ENCODE data around the gene CYB561A3. TPM values are rescaled to one million over a fixed set of nuclear protein-coding genes. Genes with fewer than 3 reads are reported as not detected.

The CYB561A3 gene
- total RNA-seq, 1 donor = 62.5 TPM

- H3K4me3 ChIP-seq (ENCODE audit: low read depth, low read length) = no peak overlapping the region
- DNase-seq (ENCODE audit: low read depth) = no peak
- TF ChIP-seq, protein P1, sequence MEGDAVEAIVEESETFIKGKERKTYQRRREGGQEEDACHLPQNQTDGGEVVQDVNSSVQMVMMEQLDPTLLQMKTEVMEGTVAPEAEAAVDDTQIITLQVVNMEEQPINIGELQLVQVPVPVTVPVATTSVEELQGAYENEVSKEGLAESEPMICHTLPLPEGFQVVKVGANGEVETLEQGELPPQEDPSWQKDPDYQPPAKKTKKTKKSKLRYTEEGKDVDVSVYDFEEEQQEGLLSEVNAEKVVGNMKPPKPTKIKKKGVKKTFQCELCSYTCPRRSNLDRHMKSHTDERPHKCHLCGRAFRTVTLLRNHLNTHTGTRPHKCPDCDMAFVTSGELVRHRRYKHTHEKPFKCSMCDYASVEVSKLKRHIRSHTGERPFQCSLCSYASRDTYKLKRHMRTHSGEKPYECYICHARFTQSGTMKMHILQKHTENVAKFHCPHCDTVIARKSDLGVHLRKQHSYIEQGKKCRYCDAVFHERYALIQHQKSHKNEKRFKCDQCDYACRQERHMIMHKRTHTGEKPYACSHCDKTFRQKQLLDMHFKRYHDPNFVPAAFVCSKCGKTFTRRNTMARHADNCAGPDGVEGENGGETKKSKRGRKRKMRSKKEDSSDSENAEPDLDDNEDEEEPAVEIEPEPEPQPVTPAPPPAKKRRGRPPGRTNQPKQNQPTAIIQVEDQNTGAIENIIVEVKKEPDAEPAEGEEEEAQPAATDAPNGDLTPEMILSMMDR (IDR thresholded peaks at IDR 0.05; ENCODE audit: insufficient read depth, low read length) = no peak
Measured at GRCh38 chr11:61350803-61351202, 10.9 kb downstream of the CYB561A3 start.

- no peak for DNase-seq (ENCODE audit: low read depth)
- TF ChIP-seq, protein P1 (IDR thresholded peaks at IDR 0.05; ENCODE audit: insufficient read depth, low read length) = no peak
- H3K4me3 ChIP-seq (ENCODE audit: low read depth, low read length) = no peak overlapping the region
Measured at GRCh38 chr11:61350336-61350735, 11.3 kb downstream of the CYB561A3 start.

DNA sequence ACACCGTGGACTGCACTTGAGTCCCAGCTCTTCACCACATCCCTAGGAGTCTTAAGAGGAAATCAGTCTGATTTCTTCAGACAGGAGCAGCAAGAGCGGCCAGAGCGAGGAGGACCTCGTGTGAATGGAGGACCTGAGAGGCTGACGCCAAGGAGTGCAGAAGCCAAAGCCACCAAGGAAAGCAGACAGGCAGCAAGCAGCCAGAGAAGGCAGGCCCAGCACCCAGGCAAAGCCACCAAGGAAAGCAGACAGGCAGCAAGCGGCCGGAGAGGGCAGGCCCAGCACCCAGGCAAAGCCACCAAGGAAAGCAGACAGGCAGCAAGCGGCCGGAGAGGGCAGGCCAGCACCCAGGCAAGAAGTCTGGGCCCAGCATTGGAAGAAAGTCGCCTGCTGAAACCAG, 11.8 kb downstream of the CYB561A3 start:
- H3K4me3 ChIP-seq (ENCODE audit: low read depth, low read length) = no peak overlapping the region
- DNase-seq (ENCODE audit: low read depth) = no peak
- TF ChIP-seq, protein P1 (IDR thresholded peaks at IDR 0.05; ENCODE audit: insufficient read depth, low read length) = no peak

DNA sequence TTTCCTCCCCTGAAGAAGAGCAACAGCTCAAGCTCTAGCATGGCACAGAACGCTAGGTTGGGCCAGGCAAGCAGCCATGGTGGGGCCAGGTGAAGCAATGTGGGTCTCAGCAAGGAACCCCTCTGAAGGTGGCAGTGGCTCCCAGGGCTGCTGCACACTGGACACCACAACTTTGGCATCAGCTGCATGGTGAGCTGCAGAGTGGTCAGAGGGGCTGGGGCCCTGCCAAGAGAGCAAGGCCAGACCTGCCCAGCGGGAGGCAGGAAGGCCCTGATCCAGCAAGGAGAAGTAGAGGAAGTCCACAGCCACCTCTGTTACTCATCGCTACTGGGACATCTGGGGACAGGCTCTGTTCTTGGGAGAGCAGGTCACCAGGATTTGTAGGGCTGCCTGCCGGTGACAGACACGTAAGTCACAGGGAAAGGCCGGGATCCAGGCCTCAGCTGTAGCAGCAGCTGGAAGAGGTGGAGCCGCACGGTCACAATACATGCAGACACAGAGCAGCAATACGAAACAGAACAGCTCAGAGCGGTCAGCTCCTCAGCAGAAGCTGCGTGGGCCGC, 12.4 kb downstream of the CYB561A3 start:
- no peak for DNase-seq (ENCODE audit: low read depth)
- TF ChIP-seq, protein P1 (IDR thresholded peaks at IDR 0.05; ENCODE audit: insufficient read depth, low read length) = no peak
- H3K4me3 ChIP-seq (ENCODE audit: low read depth, low read length) = no peak overlapping the region

GRCh38 chr11:61347916-61348461, 13.7 kb downstream of the CYB561A3 start:
- TF ChIP-seq, protein P1 (IDR thresholded peaks at IDR 0.05; ENCODE audit: insufficient read depth, low read length) = no peak

GRCh38 chr11:61345954-61346843, 15.5 kb downstream of the CYB561A3 start:
- TF ChIP-seq, protein P1 (IDR thresholded peaks at IDR 0.05; ENCODE audit: insufficient read depth, low read length) = no peak

More at GRCh38 chr11:61347916-61348461, 13.7 kb downstream of the CYB561A3 start:
- peak; percentile 27 for DNase-seq (ENCODE audit: low read depth)
- no peak overlapping the region for H3K4me3 ChIP-seq (ENCODE audit: low read depth, low read length)

More at GRCh38 chr11:61345954-61346843, 15.5 kb downstream of the CYB561A3 start:
- DNase-seq (ENCODE audit: low read depth) = no peak
- H3K4me3 ChIP-seq (ENCODE audit: low read depth, low read length) = no peak overlapping the region

Data from fibroblast of the aortic adventitia (primary cell).